ENCODE results near the gene PPP1R14C.

PPP1R14C gene

GRCh38 chr6:150139533-150139932 lies 3.3 kb upstream of the PPP1R14C start:
- DNase-seq = no peak

- DNase-seq = no peak
These were observed 2.4 kb upstream of the PPP1R14C start for GRCh38 chr6:150140236-150140969.

GRCh38 chr6:150142097-150142669 lies 661 bp upstream of the PPP1R14C start:
- no peak for DNase-seq

GRCh38 chr6:150143516-150144293 lies 861 bp downstream of the PPP1R14C start:
- DNase-seq = no peak

GRCh38 chr6:150144294-150144868 lies 1.5 kb downstream of the PPP1R14C start:
- DNase-seq = no peak

GRCh38 chr6:150145427-150145826 lies 2.6 kb downstream of the PPP1R14C start:
- no peak for DNase-seq

GRCh38 chr6:150145830-150146229 lies 3.0 kb downstream of the PPP1R14C start:
- DNase-seq = no peak

GRCh38 chr6:150146436-150146835 lies 3.6 kb downstream of the PPP1R14C start:
- no peak for DNase-seq

GRCh38 chr6:150149146-150149545 lies 6.3 kb downstream of the PPP1R14C start:
- DNase-seq = no peak

GRCh38 chr6:150150458-150150820 lies 7.6 kb downstream of the PPP1R14C start:
- no peak for DNase-seq

GRCh38 chr6:150150821-150151646 lies 8.2 kb downstream of the PPP1R14C start:
- DNase-seq = no peak

- no peak for DNase-seq
These were observed 10.3 kb downstream of the PPP1R14C start for GRCh38 chr6:150152891-150153876.

- no peak for DNase-seq
These were observed 11.2 kb downstream of the PPP1R14C start for GRCh38 chr6:150153905-150154492.

- DNase-seq = no peak
These were observed 13.6 kb downstream of the PPP1R14C start for GRCh38 chr6:150156460-150156859.

GRCh38 chr6:150157081-150157480 lies 14.2 kb downstream of the PPP1R14C start:
- DNase-seq = no peak

GRCh38 chr6:150159757-150160156 lies 16.9 kb downstream of the PPP1R14C start:
- no peak for DNase-seq

- DNase-seq = no peak
These were observed 21.1 kb downstream of the PPP1R14C start for GRCh38 chr6:150163970-150164369.

GRCh38 chr6:150165020-150165702 lies 22.3 kb downstream of the PPP1R14C start:
- DNase-seq = no peak

GRCh38 chr6:150167479-150167873 lies 24.6 kb downstream of the PPP1R14C start:
- no peak for DNase-seq

GRCh38 chr6:150169181-150169580 lies 26.3 kb downstream of the PPP1R14C start:
- no peak for DNase-seq

Data from activated T-cell treated with anti-CD3 and anti-CD28 coated beads, Interleukin-2, amount 50 U/mL, for 1 hour (primary cell).